NB4 (cell line): ENCODE results near the gene AXL.

Experiments used
- DNase-seq: peaks from one replicate; pipeline ENCODE4 v3.0.0; 2010; ENCODE audit warnings: low read depth
- H3K4me3 ChIP-seq: one replicate; pipeline ENCODE4 v1.5.1; 2011; ENCODE audit warnings: mild to moderate bottlenecking, low read depth, low read length, moderate library complexity
- MYC ChIP-seq: IDR thresholded peaks from 2 replicates; pipeline ENCODE4 v1.6.1; 2011; ENCODE audit warnings: low read depth, low read length
- POLR2A ChIP-seq: IDR thresholded peaks from 2 replicates; pipeline ENCODE4 v1.6.1; 2011; ENCODE audit warnings: mild to moderate bottlenecking; ENCODE audit not compliant: insufficient read length; ENCODE audit errors: extremely low read depth
- TF ChIP-seq, protein P1 (sequence below): IDR thresholded peaks from one replicate; pipeline ENCODE4 v1.5.1; 2012; ENCODE audit warnings: low read depth, low read length
- TF ChIP-seq, protein P2 (sequence below): IDR thresholded peaks from 2 replicates; pipeline ENCODE4 v1.6.1; 2011; ENCODE audit warnings: low read depth, low read length

The AXL gene

DNA sequence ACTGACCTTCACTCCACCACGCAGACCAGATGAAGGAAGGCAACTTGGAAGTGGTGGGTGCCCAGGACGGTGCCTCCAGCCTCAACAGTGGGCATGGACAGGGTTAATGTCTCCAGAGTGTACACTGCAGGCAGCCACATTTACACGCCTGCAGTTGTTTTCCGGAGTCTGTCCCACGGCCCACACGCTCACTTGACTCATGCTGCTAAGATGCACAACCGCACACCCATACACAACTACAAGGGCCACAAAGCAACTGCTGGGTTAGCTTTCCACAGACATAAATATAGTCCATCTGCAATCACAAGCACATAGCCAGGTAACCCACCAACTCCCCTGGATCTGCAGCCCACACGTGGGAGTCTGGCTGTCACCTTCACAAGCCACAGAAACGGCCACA is 12.6 kb upstream of the AXL start:
- H3K4me3 ChIP-seq: no peak overlapping the region
- TF ChIP-seq, protein P1, sequence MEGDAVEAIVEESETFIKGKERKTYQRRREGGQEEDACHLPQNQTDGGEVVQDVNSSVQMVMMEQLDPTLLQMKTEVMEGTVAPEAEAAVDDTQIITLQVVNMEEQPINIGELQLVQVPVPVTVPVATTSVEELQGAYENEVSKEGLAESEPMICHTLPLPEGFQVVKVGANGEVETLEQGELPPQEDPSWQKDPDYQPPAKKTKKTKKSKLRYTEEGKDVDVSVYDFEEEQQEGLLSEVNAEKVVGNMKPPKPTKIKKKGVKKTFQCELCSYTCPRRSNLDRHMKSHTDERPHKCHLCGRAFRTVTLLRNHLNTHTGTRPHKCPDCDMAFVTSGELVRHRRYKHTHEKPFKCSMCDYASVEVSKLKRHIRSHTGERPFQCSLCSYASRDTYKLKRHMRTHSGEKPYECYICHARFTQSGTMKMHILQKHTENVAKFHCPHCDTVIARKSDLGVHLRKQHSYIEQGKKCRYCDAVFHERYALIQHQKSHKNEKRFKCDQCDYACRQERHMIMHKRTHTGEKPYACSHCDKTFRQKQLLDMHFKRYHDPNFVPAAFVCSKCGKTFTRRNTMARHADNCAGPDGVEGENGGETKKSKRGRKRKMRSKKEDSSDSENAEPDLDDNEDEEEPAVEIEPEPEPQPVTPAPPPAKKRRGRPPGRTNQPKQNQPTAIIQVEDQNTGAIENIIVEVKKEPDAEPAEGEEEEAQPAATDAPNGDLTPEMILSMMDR: no peak
- TF ChIP-seq MYC (no peak), POLR2A (no peak)
- TF ChIP-seq, protein P2, sequence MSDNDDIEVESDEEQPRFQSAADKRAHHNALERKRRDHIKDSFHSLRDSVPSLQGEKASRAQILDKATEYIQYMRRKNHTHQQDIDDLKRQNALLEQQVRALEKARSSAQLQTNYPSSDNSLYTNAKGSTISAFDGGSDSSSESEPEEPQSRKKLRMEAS: no peak
- DNase-seq: no peak

DNA sequence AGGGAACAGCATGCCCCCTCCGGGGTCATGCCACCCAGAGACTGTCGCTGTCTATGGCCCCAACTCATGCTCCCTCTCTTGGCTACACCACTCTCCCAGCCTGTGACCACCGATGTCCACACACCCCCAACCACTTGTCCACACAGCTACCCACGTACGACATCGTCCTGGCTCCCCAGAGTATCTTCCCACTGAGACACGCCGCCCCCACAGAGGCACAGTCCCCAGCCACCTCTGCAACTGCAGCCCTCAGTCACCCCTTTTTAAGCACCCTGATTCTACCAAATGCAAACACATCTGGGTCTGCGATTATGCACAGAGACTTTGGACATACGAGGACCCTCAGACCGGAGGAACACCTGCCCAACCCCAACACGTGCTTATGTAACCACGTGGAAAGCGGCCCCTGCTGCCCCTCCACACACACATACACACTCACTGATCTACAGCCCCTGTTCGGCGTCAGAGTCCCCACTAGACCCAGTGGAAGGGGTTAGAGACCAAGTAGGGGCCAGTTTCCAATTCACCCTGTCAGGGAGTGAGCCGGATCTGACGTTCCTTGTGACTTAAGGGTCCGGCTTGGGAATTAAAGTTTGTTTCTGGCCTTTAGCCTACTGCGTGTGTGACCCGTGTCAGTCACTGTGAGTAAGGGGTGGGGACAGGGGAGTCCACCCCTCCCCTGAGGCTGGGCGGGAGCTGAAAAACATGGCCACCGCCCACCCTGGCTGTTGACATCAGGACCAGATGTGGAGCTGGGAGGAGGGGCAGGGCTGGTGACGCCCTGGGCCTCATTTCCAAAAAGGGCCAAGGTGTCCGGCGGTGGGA is 11.9 kb upstream of the AXL start:
- TF ChIP-seq MYC (no peak), POLR2A (no peak)
- TF ChIP-seq, protein P2: no peak
- TF ChIP-seq, protein P1: no peak
- H3K4me3 ChIP-seq: no peak overlapping the region
- no peak for DNase-seq

DNA sequence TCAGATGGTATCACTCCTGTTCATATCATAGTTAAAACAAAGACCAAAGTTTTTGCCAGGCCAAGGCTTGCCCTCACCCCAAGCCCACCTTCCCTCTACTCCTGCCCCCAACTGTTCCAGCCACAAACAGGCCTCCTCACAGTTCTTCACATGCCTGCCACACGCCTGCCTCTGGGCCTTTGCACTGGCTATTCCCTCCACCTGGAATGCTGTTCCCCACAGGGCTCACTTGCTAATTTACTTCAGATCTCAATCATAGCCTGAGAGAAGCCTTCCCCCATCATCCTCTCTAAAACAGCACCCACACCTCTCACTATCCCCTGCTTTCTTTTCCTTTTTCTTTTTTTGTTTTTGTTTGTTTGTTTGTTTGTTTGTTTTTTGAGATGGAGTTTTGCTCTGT is 4.9 kb upstream of the AXL start:
- TF ChIP-seq, protein P1: no peak
- TF ChIP-seq, protein P2: no peak
- no peak for TF ChIP-seq POLR2A
- no peak for TF ChIP-seq MYC
- H3K4me3 ChIP-seq: no peak overlapping the region
- DNase-seq: no peak

DNA sequence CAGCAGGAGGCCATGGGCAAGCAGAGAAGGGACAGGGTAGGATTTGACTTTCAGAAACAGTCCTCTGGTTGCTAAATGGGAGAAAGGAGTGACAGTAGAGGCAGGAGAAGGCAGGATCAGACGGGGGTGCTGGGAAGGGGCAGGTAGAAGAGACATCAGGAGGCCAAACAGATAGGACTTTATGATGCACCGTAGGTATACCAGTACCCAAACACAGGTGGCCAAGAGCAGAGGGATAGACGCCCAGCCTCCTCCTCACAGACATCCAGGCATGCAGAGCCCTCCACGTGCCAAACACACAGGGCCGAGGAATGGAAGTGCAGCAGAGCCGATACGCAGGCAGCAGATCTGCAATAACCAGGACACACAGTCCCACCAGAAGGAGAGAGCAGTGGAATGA is 1.3 kb upstream of the AXL start:
- no peak overlapping the region for H3K4me3 ChIP-seq
- no peak for DNase-seq
- TF ChIP-seq POLR2A (no peak), MYC (no peak)
- TF ChIP-seq, protein P2: no peak
- TF ChIP-seq, protein P1: no peak

DNA sequence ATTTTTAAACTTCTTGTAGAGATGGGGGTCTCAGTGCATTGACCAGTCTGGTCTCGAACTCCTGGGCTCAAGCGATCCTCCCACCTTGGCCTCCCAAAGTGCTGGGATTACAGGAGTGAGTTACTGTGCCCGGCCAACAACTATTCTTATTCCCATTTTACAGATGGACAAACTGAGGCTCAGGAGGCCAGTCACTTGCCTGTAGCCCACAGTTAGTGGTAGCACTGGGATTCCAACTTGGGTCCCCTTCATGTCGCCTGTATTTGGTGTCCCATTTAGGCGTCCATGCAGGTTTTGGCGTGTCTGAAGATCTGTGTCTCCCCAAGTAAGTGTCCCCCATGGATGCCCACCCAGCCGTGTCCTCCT is 791 bp upstream of the AXL start:
- DNase-seq: no peak
- H3K4me3 ChIP-seq: no peak overlapping the region
- TF ChIP-seq, protein P2: no peak
- TF ChIP-seq POLR2A (no peak), MYC (no peak)
- TF ChIP-seq, protein P1: no peak
